Islet of Langerhans (tissue), 1 donor: ENCODE results near the gene PCSK5.

Experiments
- FAIRE-seq: peaks from one replicate; lab custom pipeline; 2011; peaks lifted over from hg19 to GRCh38; lab: Jason Lieb, UNC

The PCSK5 gene

DNA sequence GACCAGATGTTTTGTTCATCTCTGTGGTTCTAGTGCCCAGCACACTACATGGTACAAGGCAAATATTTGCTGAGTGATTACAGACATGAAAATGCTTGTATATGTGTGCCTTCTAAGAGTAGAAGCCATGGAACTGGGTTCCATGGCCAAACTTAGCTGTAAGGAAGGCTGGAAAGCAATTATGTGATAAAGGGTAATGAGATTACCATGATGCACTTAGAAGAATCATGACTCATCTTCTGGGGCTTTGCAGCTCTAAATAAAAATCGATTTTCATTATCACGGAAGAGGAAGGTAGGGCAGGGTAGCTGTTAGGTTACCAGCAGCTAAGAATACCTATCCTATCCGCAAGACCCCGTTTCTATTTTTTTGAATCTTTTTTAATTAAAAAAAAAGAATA lies 475.8 kb downstream of the PCSK5 start:
- FAIRE-seq, result no peak

DNA sequence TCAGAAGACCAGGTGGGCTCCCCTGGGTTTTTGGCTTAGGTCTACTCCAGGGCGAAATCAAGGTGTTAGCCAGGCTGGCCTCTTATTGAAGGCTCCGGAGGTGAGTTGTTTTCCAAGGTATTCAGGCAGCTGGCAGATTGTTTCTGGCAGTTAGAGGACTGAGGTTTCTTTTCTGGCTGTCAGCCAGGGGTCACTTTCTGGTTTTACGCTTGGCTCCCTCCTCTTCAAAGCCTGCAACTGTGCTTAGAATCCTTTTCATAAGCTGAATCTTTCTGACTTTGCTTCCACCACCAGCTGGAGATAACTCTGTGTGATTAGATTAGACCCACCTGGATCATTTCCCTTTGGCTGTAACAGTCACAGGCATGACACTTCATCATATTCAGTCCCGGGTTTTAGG lies 479.1 kb downstream of the PCSK5 start:
- peak; percentile 49 for FAIRE-seq

DNA sequence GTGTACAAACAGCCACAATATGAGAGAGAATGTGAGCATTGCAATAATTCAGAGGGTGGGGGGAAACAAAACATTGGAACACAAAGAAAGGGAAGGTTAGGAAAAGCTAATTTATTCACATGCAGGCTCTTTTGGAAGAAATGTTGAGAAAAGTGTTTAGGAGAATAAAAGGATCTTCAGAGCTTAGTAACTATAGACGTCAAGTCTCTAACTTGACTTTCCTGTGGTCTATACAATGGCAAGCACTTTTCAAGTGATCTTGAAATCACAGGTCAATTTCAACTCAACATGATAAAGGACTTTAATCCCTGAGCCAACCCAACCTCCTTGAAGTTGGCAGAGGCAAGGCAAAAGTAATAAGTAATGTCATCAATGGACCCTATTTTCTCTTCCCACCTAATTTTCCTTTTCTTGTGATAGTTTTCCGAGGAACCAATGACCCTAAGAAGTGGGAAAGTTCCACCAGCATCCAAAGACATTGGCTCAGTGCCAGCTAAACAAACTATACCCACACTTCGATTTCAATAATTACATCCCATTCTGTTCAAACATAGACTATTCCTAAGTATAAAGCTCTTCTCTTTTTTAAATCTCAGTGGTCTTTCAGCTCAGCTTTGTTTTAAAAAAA lies 480.0 kb downstream of the PCSK5 start:
- FAIRE-seq, result no peak

DNA sequence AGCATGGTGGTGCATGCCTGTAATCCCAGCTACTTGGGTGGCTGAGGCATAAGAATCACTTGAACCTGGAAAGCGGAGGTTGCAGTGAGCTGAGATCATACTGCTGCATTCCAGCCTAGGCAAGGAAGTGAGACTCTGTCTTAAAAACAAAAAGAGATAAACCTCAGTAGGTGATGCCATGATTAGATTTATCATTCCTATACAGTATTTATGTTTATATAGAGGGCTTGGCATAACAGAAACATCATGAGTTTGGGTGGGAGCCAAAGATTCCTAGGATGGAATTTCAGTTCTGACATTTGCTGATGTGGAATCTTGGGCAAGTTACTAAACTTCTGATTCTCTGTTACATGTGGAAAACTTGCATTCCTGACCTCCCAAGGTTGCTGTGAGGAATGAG lies 481.4 kb downstream of the PCSK5 start:
- FAIRE-seq, result no peak

DNA sequence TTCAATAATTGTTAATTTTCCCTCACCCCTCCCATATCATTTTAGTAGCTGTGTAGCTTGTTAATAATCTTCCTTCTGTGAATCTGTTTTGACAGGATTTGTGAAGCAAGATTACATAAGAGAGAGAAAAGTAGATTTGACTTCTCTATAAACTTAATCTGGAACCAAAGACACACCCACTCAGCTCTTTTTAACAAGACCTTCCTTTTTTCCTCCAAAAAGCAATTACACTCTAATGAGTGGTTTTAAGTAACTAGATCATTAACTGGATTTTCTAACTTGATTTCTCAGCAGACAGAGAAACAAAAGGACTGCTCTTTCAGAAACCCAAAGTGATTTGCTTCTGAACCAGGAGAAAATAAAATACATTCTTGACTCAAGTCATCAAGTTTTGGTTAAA lies 481.9 kb downstream of the PCSK5 start:
- no peak for FAIRE-seq

DNA sequence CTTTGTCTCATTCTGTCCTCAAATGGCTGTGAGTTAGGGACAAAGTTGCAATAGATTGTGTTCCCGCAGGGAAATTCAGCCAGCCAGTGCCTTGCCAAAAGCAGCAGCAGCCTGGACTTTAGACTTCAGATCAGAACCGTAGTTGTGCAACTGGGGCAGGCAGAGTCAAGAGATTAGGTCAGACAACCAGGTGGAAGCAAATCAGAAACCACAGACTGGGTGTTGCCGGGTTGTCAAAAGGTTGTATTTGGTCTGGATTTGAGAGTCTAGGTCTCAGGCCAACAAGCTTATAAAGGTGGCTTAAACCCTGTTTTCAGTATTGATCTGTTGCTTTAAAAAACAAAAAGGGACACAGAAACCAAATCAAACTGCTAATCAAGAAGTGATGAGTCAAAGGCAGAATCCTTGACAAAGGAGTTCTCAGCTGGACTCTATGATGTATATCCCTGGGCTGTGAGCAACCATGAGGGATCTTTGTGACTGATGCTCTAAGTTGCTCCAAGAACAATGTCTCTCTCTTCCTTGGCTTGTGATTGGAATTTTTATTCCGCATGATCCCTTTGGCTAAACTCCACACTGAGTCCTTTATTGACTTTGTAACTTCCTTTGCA lies 482.8 kb downstream of the PCSK5 start:
- FAIRE-seq, result no peak

DNA sequence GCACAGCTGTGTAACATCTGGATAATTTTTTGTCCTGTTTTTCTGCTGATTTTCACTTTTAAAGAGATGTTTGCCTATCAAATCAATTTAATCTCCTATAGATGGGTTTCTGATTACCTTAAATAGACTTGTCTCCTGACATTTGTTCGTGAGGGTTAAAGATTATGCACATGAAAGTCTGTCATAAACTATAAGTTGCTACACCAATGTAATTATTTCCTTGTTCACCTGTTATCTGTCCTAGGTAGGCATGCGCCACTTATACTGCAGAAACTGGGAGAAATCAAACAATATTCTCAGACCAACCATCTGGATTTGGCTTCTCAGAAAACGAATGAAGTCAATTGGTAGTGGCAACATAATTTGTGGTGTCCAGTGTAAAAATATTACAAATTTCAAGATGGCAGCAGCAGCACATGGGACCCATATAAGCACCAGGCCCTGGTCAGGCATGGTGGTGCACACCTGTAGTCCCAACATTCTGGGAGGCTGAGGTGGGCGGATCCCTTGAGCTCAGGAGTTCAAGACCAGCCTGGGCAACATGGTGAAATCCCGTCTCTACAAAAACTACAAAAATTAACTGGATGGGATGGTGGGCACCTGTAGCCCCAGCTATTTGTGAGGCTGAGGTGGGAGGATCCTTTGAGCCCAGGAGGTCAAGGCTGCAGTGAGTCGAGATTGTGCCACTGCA lies 483.5 kb downstream of the PCSK5 start:
- FAIRE-seq, result no peak

DNA sequence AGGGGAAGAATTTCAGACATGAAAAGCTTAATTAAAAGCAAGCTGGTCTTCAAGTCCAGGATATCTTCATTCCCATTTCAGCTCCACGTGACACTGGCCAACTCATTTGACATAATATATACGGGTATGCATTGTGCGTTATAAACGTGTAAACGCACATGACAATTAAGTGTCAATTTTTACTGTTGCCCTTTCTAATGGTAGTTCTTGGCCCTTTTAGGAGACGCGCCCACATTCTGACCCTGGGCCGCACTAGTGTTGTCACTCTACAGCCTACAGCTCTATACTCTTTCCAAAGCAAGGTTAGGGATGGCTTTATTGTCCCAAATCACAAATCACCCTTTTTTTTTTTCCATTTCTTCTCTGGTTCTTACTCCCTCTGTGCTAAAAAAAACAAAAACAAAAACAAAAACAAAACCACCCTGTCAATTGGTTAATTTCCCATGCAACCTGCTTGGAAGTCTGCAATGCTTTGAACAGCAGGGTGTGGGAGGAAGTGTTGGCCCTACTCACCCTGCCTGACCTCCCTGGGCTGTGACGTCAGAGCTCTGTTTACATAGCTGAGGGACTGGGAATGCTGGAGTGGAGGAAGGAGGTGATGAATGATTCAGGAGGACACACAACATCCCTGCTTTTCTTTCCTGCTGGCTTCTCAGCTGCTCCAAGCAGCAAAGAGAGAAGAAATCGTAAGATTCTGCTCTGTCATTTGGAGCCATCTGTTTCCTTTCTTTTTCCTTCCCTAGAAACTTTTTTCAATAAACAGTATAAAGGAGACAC lies 484.5 kb downstream of the PCSK5 start:
- FAIRE-seq, result no peak

DNA sequence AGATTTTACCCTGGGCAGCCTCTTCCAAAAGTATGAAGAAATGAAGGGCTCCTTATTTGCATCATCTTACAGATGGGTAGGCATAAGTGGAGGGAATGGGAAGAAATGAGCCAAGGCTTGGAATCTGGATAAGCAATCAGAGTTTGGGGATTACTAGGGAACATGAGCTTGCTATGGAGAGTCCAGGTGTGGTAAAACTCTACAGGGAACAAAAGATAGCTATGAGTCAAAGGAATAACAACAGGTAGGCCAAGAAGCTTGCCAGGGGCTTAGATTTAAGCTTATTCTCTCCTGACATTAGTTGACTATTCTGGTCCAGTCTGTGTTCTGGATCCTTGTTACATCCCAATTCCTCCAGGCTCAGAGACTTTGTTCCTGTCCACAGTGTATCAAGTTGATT lies 487.3 kb downstream of the PCSK5 start:
- no peak for FAIRE-seq

DNA sequence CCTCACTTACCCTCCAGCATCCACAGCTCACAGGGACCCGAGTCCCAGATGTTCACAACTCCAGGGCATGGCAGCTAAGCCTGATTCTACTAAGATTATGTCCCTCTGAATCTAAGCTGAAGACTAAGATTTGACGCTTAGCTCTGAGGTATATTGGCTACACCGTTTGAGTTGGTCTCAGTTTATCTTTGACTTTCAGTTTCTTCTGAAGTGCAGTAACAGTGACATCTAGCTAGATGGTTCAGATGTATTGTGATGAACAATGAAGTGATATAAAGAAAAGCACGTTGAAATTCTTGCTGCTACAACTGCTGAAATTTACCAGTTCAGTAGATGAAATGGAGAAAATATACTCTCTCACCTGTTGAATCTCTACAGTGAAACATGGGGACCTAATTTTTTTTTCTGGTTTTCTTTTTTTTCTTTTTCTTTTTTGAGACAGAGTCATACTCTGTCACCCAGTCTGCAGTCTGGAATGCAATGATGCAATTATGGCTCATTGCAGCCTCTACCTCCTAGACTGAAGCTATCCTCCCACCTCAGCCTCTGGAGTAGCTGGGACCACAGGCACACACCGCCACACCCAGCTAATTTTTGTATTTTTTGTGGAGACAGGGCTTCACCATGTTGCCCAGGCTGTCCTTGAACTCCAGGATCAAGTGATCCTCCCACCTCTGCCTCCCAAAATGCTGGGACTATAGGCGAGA lies 488.0 kb downstream of the PCSK5 start:
- no peak for FAIRE-seq

DNA sequence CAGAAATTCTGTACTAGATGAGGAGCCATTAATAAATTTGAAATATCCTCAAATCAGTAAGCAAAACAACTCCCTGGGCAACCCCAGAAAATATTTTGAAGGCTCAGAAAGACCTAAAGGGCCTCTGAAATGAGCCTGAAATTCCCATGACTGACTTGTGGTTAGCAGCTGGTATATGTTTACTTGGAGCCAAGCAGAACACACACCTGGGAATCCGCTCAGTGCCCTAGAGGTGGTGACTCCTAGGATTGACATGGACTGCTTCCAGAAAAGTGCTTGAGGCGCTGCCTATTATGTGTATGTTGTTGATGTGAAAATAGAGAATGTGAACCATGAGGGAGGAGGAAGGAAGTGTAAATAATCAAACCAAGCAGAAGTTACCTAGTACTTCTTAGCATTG lies 489.0 kb downstream of the PCSK5 start:
- no peak for FAIRE-seq

DNA sequence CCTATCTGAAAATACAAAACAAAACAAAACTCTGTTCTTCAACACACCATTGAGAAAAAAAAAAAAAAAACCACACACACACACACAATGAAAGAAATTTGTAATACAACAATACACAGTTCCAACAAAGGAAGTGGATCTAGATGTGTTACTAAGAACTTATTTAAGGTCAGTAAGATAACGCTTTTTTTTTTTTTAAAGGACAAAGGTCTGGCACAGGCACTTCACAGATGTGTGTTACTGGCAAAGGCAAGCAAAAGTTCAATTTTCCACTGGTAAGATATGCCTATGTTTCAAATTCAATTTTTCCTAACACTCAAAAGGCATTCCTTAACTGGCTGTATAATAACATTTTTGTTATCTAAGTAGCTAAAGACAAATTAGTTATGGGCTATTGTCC lies 500.2 kb downstream of the PCSK5 start:
- FAIRE-seq, result no peak

DNA sequence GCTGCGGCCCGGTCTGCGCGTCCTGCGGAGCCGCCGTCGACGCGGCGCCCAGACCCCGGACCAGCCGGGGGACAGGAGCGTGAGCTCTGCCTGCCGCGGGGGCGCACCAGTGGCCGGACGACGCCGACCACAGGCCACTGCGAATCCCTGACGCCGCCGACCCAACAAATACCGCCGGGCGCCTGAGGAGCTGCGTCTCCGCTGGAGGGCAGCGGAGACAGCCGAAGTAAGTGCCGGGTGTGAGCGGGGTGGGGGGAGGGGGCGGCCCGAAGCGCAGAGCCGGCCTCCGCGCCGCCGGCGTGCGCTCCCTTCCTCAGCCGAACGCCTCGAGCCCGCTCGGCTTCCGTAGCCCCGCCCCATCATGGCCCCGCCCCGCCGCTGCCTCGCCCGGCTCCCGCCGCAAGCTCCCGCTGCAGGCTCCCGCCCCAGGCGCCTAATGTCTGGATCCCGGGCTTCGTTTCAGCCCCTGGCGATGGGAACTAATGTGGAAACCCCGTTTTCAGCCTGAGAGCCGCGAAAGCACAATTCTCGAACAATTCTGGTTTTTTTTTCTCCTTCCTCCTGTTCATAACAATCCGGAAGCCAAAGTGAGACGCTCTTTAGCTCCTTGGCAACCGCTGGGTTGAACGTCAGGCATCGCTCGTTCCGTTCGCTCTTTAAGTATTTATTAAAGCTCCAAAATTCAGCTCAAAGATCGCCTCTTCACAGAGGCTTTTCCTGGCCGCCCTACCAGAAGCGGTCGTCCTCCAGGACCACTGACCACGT lies 503.9 kb downstream of the PCSK5 start, which contains the start of gene RFK:
Gene RFK (minus strand): TSS at position 232 of the 765 bp plus-strand sequence. CDS start 255 bp downstream, outside the sequence.
- FAIRE-seq, result no peak

DNA sequence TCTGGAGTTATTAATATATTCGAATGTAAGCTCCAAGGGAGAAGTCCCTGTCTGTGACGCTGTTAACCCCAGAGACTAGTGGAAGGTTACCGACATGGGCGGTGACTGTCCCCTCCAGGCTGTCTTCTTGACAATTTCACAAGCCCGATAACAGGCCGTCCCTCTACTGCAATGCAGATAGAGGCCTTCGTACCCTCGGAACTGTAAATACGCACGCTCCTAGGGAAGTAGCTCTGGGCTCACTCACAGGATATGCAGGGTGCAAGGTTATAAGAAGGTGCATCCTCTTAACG lies 504.4 kb downstream of the PCSK5 start:
- no peak for FAIRE-seq

DNA sequence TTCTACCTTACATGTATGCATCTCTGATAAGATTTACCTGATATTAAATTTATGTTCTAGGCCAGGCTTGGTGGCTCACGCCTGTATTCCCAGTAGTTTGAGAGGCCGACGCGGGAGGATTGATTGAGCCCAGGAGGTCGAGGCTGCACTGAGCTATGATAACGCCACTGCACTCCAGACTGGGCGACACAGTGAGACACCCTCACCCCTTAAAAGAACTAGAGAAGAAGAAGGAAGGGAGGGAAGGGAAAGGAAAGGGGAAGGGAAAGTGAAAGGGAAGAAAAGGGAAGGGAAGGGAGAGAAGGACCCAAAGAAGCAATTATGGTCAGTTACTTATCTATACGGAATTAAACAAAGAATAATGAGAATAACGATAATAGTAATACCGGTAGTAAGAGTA lies 504.9 kb downstream of the PCSK5 start:
- no peak for FAIRE-seq

DNA sequence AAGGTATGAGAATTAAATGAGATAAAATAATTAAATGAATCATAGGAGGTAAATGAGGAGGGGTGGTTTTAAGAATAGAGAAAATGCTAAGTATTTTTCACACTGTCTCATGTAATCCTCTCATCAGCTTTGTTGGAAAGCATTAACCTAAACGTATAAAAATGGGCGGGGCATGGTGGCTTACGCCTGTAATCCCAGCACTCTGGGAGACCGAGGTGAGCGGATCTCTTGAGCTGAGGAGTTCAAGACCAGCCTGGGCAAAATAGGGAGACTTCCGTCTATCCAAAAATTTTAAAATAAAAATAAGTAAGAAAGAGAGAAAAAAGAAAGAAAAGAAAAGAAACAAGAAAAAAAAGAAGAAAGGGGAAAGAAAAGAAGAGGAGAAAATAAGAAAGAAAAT lies 505.7 kb downstream of the PCSK5 start:
- FAIRE-seq, result no peak

DNA sequence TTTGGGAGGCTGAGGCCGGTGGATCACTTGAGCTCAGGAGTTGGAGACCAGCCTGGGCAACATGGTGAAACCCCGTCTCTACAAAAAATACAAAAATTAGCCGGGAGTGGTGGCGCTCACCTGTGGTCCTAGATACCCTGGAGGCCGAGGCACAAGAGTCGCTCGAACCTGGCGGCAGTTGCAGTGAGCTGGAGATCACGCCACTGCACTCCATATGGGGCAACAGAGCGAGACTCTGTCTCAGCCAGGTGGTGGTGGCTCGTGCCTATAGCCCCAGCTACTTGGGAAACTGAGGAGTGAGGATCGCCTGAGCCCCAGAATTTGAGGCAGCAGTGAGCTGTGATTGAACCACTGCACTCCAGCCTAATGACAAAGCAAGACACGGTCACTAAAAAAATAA lies 506.1 kb downstream of the PCSK5 start:
- no peak for FAIRE-seq

DNA sequence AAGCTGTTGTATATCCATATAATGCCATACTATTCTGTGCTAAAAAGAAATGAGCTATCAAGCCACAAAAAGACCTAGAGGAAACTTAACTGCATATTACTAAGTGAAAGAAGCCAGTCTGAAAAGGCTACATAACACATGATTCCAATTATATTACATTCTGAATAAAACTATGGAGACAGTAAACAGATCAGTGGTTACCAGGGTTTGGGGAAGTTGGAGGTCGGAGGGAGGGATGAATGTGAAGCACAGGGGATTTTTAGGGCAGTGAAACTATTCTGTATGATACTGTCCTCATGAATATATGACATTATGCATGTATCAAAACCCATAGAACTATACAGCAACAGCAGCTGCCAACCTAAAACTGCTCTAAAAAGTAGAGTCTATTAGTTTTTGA lies 509.4 kb downstream of the PCSK5 start:
- no peak for FAIRE-seq

DNA sequence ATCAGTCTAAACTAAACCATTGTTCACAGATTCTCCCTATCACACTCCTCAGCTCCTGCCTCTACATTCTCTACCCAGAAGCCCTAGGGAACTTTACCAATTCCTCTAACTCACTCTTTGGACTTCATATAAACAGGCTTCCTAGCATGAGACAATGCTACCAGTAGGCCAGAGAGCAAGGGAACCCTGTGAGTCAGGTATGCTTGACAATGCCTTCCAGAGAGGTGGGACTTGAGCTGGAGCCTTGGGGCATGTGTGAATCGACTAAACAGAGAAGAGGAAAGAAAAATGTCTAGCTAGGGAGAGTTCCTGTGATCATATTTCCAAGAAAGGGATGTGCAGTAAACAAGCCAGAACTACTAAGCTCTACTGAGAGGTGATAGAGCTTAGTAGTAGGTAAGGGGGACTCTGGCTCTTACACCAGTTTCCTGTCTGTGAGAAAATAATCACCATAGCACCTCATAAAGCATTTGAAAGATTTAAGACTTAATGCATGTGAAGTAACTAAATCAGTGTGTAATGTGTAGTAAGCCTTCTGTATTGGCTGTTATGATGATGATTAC lies 510.1 kb downstream of the PCSK5 start:
- no peak for FAIRE-seq

DNA sequence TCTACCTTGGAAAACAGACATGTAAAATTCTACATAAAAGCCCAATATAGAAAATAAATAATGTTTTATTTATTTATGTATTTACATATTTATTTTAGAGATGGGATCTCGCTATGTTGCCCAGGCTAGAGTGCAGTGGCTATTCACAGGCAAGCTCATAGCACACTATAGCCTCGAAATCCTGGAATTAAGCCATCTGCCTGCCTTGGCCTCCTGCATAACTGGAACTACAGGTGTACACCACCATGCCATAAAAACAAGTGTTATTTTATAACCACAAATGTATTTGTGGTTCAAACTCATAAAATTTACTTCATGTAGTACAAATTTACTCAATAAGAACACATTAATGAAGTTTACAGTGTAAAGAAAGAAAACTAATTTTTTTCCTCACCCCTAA lies 510.7 kb downstream of the PCSK5 start:
- FAIRE-seq, result no peak

DNA sequence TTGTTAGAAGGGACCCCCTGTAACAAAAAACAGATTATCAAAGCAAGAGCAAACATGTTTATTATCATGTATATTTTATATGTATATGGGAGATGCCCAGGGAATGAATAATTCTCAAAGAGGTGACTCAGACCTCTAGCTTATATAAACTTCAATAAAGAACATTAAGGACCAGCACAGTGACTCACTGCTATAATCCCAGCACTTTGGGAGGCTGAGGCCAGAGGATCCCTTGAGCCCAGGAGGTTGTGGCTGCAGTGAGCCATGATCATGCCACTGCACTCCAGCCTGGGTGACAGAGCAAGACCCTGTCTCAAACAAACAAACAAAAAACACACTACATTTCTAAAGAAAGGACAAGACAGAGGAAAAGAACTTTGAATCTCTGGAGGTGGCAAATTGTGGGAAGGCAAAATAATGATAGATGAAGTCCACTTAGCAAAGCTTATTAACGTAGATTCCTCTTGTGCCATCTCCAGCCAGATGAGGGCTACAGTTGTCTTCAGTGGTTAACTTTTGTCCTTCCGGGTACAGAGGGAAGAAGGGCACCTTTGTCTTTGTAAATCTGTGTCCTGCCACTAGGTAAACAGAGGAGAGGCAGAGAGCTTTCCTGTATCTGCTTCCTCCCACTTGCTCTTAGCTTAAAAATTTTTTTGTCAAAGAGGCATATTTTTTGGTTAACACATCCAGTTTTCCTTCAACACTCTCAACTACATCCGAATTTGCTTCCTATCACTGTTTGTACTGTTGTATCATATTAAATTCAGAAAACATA lies 511.3 kb downstream of the PCSK5 start:
- no peak for FAIRE-seq
